Hindlimb muscle (tissue), 1 donor: ENCODE measurements around the gene RGS21. TPM values are rescaled to one million over a fixed set of nuclear protein-coding genes. Genes with fewer than 3 reads are reported as not detected.

ENCODE experiments used
- DNase-seq: peaks from one replicate; pipeline ENCODE4 v3.0.0-alpha.2; 2013
- polyA plus RNA-seq: library from polyadenylated mRNA; unstranded; fragments of 120-200 nt; gene quantifications from one replicate; pipeline ENCODE4 v1.2.1, GENCODE V29; 2013; ENCODE audit not compliant: insufficient read length

RGS21 gene
- polyA plus RNA-seq, 1 donor, result not detected

DNA sequence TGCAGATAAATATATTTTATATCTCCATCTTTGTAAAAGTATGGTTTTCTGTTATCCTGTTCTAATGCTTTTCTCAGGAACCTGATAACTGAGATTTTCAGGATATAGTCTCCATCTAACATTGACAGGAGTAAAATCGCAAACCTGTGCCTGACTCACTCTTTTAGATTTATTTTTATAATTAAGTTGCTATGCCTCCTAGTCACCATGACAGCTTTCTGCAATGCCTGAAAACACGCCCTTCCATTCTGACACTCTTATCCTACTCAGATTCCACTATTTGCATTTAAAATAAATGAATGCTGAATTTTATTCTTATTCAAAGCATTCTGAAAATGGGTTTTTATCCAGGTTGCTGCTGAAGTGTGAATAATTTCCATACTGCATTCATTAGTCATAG, 62.8 kb downstream of the RGS21 start:
- no peak for DNase-seq

DNA sequence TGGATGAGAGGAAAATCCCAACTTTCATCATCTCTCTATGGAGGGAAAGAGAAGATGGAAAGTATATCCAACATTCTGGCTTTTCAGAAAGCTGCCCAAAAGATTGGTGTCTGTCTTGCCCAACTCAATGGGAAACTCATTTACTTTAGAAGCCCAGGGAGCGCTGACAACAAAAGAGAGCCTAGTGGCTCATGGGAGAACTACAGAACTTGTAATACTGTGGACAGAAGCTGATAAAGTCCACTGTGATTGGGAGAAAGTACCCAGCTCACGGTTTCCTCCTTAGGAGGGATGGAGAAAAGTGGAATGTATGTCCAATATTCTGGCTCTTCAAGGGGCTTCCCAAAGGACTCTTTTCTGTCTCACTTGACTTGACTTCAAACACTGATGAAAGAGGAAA, 66.0 kb downstream of the RGS21 start:
- no peak for DNase-seq

- no peak for DNase-seq
These were observed 69.4 kb downstream of the RGS21 start for GRCh38 chr1:192386051-192386650.

DNA sequence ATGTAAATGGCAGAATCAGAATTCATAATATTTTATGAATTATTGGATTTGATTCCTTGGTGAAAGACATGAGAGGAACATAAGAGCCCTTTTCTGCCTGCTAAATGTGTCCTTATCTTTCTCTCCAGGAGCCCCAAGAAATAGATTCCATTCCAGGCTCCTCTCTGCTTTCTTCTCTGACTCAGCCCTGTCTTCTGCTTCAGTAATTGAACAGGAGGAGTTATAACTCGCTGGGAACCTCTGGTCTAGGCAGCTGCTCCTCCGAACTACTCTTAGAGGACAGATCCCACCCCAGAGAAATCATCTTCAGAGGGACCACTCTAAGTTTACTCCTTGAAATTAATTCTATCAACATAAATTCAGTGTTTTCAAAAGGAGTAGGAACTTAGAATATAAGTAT, 78.4 kb downstream of the RGS21 start:
- no peak for DNase-seq

GRCh38 chr1:192395895-192396294, 79.1 kb downstream of the RGS21 start:
- no peak for DNase-seq

DNA sequence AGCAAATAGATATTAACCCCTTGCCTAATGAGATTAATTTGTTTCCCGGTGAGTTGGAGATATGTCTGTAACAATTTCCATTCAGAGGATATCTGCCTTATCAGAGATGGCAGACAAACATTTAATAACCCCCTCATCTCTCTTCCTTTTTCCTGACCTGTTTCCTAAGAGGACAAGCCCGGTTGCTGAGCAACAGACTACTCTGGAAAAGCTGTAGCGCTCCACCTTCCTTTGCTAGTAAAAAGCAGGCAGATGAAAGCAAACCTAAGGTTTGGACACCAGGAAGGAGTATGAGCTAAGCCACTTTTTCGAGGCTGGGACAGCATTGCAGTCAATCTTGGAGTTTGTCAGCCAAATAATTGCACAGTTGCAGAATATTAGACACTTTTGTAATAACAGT, 82.4 kb downstream of the RGS21 start:
- no peak for DNase-seq

DNA sequence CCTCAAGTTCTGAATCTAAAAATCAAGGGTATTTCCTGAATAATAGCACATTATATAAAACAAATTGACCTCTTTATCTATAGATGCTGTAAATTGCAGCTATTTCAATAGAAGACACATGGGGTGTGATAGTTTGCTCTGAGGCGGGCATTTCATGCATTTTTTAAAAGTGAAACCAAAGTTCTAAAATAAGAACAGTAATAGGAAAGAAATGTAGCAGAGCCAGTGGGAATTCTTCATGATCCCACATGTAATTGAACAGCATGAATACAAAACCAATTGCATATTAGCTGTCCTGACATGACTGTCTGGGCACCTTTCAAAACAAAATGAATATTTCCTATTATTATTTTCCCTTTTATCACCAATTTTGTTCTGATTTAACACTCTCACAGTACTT, 85.0 kb downstream of the RGS21 start:
- DNase-seq, result no peak

DNA sequence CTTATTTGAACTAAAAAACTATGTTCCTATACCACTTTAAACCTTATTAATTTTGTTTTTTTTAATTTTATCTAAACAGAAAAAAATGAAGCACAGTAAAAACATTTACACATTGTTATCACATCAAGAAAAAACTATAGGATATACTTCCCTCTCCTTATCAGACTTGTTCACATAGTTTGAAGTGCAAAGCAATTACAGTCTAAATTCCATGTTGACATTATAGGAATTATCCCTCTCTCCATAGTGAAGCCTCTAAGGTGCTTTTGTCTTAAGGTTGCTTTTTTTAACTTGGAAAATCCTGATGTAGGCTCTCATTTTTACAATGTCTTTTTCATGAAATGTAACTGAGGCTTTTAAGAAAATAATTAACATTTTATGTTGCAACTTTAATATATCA, 85.8 kb downstream of the RGS21 start:
- no peak for DNase-seq

DNA sequence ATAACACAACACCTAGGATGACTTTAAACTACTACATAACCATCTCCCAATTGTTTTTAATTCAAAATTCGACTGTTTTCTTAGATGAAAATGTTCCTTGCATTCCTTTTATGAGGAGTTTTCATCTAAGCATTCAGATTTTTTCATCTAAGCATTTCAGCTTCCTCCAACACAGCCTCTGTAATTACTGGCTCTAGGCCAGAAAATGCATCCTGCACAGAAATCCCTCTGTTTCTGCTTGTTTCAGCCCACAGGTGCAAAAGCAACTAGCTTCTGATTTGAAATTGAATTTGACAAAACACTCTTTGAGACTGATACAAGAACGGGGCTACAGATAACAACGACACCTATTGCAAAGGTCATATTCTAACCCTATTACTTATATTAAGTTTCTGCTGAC, 90.4 kb downstream of the RGS21 start:
- DNase-seq, result no peak

Other genes with a start within 250 kb of the RGS21 start
- gene RGS18, start 158.5 kb upstream of the RGS21 start, polyA plus RNA-seq, result 1.1 TPM